Epithelial cell of proximal tubule (primary cell): ENCODE measurements around the gene LRRC8D. TPM values are rescaled to one million over a fixed set of nuclear protein-coding genes. Genes with fewer than 3 reads are reported as not detected.

Experiments used
- DNase-seq: peaks from one replicate; pipeline ENCODE4 v3.0.0-alpha.2; 2011; ENCODE audit warnings: low read depth
- H3K4me3 ChIP-seq: 2 replicates; pipeline ENCODE4 v1.5.1; 2011; ENCODE audit warnings: low read depth, mild to moderate bottlenecking, low read length
- total RNA-seq: library from RNA; depleted of rRNA; stranded (reverse); fragments of >200 nt; gene quantifications from 2 replicates; pipeline ENCODE4 v1.2.3, GENCODE V29; 2015
- TF ChIP-seq, protein P1 (sequence below): conservative IDR thresholded peaks from 2 replicates; pipeline ENCODE4 v1.5.1; 2012; ENCODE audit warnings: low read depth, mild to moderate bottlenecking, low read length

LRRC8D gene
- total RNA-seq, 1 donor from 2014 or later: 33.8 TPM

DNA sequence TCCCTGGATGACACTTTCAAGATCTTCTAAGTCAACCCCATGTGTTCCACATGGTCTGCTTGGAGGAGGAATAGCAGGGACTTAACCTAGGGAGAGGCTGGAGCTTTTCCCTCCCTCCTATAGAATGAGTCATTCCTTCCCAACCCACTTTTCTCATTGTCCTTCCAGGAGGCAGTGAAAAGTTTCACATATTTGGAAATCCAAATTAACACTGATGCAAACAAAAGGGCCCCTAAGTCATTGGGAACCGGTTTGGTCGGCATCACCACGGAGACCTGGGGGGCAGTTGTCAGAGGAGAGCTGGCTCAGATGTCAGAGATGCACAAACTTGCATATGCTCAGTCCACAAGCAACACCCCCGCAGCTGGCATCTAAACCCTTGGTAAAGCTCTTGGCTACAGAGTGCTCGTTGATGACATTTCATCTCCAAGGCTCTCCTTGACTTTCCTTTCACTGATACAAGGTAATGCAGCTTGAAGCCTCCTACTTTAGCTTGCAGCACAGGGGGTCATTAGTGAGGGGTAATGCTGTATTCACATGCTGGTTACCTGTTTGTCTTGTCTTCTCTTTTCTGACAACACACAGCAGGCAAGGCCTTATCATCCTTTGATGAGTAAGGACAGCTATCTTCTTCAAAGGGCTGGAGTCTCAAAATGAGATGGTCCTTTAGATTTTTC lies 12.3 kb upstream of the LRRC8D start:
- TF ChIP-seq, protein P1, sequence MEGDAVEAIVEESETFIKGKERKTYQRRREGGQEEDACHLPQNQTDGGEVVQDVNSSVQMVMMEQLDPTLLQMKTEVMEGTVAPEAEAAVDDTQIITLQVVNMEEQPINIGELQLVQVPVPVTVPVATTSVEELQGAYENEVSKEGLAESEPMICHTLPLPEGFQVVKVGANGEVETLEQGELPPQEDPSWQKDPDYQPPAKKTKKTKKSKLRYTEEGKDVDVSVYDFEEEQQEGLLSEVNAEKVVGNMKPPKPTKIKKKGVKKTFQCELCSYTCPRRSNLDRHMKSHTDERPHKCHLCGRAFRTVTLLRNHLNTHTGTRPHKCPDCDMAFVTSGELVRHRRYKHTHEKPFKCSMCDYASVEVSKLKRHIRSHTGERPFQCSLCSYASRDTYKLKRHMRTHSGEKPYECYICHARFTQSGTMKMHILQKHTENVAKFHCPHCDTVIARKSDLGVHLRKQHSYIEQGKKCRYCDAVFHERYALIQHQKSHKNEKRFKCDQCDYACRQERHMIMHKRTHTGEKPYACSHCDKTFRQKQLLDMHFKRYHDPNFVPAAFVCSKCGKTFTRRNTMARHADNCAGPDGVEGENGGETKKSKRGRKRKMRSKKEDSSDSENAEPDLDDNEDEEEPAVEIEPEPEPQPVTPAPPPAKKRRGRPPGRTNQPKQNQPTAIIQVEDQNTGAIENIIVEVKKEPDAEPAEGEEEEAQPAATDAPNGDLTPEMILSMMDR: no peak
- H3K4me3 ChIP-seq: no peak overlapping the region
- no peak for DNase-seq

- DNase-seq: no peak
- no peak overlapping the region for H3K4me3 ChIP-seq
- TF ChIP-seq, protein P1: no peak
These were observed 11.3 kb upstream of the LRRC8D start for GRCh38 chr1:89809556-89809955.

DNA sequence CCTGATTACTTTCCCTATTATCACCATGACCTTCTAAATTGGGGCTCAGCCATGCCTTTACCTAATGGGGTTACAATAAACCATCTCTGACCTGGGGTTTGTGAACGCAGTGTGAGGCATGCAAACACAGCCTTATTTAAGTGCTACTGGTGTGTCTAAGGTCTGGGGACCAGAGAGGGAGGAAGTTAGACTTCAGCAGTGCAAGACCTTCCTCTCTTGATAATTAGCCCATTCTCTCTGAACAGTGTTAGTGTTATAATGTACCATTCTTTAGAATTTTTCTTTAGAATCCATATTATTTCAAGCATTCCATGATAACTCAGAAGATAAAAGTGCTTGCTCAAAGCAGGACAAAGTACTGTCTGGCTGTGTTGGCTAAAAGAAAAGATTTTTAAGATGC lies 10.5 kb upstream of the LRRC8D start:
- no peak overlapping the region for H3K4me3 ChIP-seq

GRCh38 chr1:89810880-89811279 lies 10.0 kb upstream of the LRRC8D start:
- TF ChIP-seq, protein P1: no peak
- DNase-seq: no peak

More for the DNA sequence above, 10.5 kb upstream of the LRRC8D start:
- TF ChIP-seq, protein P1: no peak
- no peak for DNase-seq

DNA sequence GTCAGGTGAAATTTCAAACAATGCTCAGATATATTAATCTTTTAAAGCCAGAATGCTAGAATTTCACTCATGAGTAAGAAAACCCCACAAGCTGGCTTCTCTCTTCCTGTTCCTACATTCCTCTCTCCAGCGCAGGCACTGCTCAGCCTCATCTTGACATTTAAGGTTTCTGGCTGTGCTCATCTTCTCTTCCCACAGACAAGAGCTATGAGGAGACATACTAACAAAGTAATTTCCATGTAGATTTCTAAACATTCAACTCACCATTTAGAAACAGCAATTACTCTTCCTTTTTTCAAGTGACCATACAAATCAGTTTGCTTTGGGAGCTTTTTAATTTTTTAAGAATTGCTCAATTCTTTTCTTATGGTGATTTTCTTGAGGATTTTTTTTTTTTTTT lies 7.8 kb upstream of the LRRC8D start:
- no peak overlapping the region for H3K4me3 ChIP-seq
- TF ChIP-seq, protein P1: no peak
- no peak for DNase-seq

More at GRCh38 chr1:89810880-89811279, 10.0 kb upstream of the LRRC8D start:
- no peak overlapping the region for H3K4me3 ChIP-seq

DNA sequence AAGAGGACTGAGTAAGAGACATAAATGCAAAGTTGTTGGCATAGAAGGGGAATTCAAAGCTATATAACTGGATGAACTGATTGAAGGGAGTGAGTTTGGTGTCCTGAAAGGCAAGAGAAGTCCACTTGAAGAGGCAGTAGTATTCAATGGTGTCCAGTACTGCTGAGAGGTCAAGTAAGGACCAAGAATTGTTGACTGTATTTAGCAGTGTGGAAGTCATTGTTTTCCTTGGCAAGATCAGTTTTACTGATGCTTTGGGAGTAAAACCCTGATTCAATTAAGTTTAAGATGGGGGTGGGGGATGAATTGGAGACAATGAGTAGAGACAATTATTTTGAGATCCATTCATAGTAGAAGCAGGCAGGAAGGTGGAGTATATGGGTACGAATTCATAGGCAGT lies 5.8 kb upstream of the LRRC8D start:
- no peak overlapping the region for H3K4me3 ChIP-seq
- TF ChIP-seq, protein P1: no peak

GRCh38 chr1:89815611-89816010 lies 5.2 kb upstream of the LRRC8D start:
- H3K4me3 ChIP-seq: no peak overlapping the region
- TF ChIP-seq, protein P1: no peak
- DNase-seq: no peak

More for the DNA sequence above, 5.8 kb upstream of the LRRC8D start:
- no peak for DNase-seq
